K562 (cell line): ENCODE measurements around the gene ELOVL1. TPM values are rescaled to one million over a fixed set of nuclear protein-coding genes. Genes with fewer than 3 reads are reported as not detected.

ENCODE experiments used
- ARID1B ChIP-seq: fragments of 450-650 bp; IDR thresholded peaks from 2 replicates; pipeline ENCODE4 v1.6.1; 2016; ENCODE audit warnings: antibody characterized with exemption, mild to moderate bottlenecking, inconsistent platforms
- CBX3 ChIP-seq, 2 experiments: IDR thresholded peaks; 1 replicate in 1 of 2; 2 replicates in 1 of 2; pipeline ENCODE4 v1.6.1; 2012; ENCODE audit warnings: inconsistent platforms in 2 of 2, low read length in 2 of 2, borderline replicate concordance in 1 of 2, control low read depth in 1 of 2
- EP400 ChIP-seq: fragments of 450-650 bp; IDR thresholded peaks from 2 replicates; pipeline ENCODE4 v1.6.1; 2017; ENCODE audit warnings: antibody characterized with exemption, mild to moderate bottlenecking, moderate library complexity
- EZH2 ChIP-seq: IDR thresholded peaks from 2 replicates; pipeline ENCODE4 v1.6.1; 2012; ENCODE audit warnings: low read depth, mild to moderate bottlenecking, inconsistent platforms, low read length, borderline replicate concordance
- FOXA3 ChIP-seq, 2 experiments: fragments of 450-650 bp in 1 of 2; sonication (generic) in 1 of 2; formaldehyde crosslinking; IDR thresholded peaks in 1 of 2; conservative IDR thresholded peaks in 1 of 2; 2 replicates each; pipeline versions ENCODE4 v1.4.0 to v1.8.0; 2020 to 2022; ENCODE audit warnings: mild to moderate bottlenecking in 2 of 2, missing genetic modification reagents in 1 of 2
- MECOM ChIP-seq: fragments of 250-450 bp; sonication (Bioruptor Pico); IDR thresholded peaks from 2 replicates; pipeline ENCODE4 v1.8.0; 2022; ENCODE audit warnings: inconsistent platforms
- MEIS2 ChIP-seq: fragments of 450-650 bp; IDR thresholded peaks from 2 replicates; pipeline ENCODE4 v1.6.1; 2014; ENCODE audit warnings: mild to moderate bottlenecking; ENCODE audit not compliant: partially characterized antibody
- MTF1 ChIP-seq: fragments of 250-450 bp; sonication (Bioruptor Pico); IDR thresholded peaks from 2 replicates; pipeline ENCODE4 v1.9.0; 2021; ENCODE audit warnings: moderate library complexity, mild to moderate bottlenecking, inconsistent platforms, borderline replicate concordance
- MXI1 ChIP-seq: IDR thresholded peaks from 2 replicates; pipeline ENCODE4 v1.6.1; 2011; ENCODE audit warnings: low read depth, mild to moderate bottlenecking, improper control_type of control experiment, low read length
- PHB ChIP-seq: fragments of 250-450 bp; sonication (Bioruptor Pico); IDR thresholded peaks from 2 replicates; pipeline ENCODE4 v1.5.0; 2021
- RCOR1 ChIP-seq, 2 experiments: IDR thresholded peaks; 2 replicates each; pipeline ENCODE4 v1.6.1; 2012; ENCODE audit warnings: low read depth in 2 of 2, low read length in 2 of 2, borderline replicate concordance in 1 of 2, improper control_type of control experiment in 1 of 2
- ZNF444 ChIP-seq: fragments of 250-450 bp; sonication (Bioruptor Pico); IDR thresholded peaks from 2 replicates; pipeline ENCODE4 v1.4.0; 2020; ENCODE audit warnings: mild to moderate bottlenecking, moderate library complexity
- polyA plus RNA-seq, 8 experiments: library from polyadenylated mRNA; depleted of rRNA in 4 of 8; stranded (reverse) in 5 of 8; unstranded in 3 of 8; fragments of >200 nt; fragmentation: Nextera tagmentation in 2 of 8; fragmentation: Illumina TruSeq in 1 of 8; extraction: Ambion mirVana in 2 of 8; extraction: Trizol in 1 of 8; gene quantifications; 2 replicates each; pipeline versions ENCODE4 v1.2.1 to v1.2.3, GENCODE V29; 2011 to 2014; ENCODE audit warnings: inconsistent platforms in 1 of 8, missing spikeins in 1 of 8
- total RNA-seq, 7 experiments: library from RNA; depleted of rRNA in 6 of 7; stranded (reverse); fragments of >200 nt in 6 of 7; fragmentation: Illumina TruSeq in 2 of 7; extraction: Trizol in 2 of 7; gene quantifications; 2 replicates each; pipeline versions ENCODE4 v1.2.1 to v1.2.3, GENCODE V29; 2011 to 2021; ENCODE audit warnings: low replicate concordance in 1 of 7
- TF ChIP-seq, protein P1 (sequence below): fragments of 250-450 bp; sonication (Bioruptor Pico); IDR thresholded peaks from 2 replicates; pipeline ENCODE4 v1.4.0; 2020
- TF ChIP-seq, protein P2 (sequence below): fragments of 250-450 bp; sonication (Bioruptor Pico); IDR thresholded peaks from 2 replicates; pipeline ENCODE4 v1.4.0; 2020; ENCODE audit warnings: mild to moderate bottlenecking
- TF ChIP-seq, protein P3 (sequence below): fragments of 250-450 bp; sonication (Bioruptor Pico); IDR thresholded peaks from 2 replicates; pipeline ENCODE4 v1.5.1; 2021; ENCODE audit warnings: mild to moderate bottlenecking
- TF ChIP-seq, protein P4 (sequence below): sonication (generic); formaldehyde crosslinking; IDR thresholded peaks from 2 replicates; pipeline ENCODE4 v1.8.1; 2022; ENCODE audit warnings: missing genetic modification reagents

Gene ELOVL1
- total and polyA plus RNA-seq, 9 of the 15 experiments (the other 6 are each of a cell fraction or from before 2014, with no cell fraction given) = 51.0 to 157 (median 70.3) TPM

DNA sequence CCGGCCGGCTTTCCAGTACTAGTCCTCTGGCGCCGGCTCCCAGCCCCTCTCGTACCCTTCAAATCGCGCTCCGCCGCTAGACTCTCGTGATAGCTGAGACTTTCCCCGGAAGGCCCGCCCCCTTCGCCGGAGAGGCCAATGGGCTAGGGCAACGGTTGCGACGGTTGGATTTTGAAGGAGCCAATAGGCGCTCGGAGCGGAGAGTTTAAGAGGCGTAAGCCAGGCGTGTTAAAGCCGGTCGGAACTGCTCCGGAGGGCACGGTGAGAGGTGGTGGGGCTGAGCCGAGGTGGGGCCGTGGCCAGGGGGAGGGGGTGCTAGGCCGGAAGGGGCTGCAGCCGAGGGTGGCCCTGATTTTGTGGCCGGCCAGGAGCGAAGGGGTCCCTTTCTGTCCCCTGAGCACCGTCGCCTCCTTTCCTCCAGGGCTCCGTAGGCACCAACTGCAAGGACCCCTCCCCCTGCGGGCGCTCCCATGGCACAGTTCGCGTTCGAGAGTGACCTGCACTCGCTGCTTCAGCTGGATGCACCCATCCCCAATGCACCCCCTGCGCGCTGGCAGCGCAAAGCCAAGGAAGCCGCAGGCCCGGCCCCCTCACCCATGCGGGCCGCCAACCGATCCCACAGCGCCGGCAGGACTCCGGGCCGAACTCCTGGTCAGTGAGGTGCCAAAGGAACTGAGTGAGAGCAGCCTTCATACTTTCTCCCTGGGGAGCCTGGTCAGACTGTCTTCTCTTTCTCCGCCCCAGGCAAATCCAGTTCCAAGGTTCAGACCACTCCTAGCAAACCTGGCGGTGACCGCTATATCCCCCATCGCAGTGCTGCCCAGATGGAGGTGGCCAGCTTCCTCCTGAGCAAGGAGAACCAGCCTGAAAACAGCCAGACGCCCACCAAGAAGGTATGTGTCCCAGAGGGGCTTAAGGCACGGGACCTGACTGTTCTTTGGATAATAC is 8.8 kb downstream of the ELOVL1 start, which contains the start of gene CDC20 (continued):
- TF ChIP-seq, protein P1, sequence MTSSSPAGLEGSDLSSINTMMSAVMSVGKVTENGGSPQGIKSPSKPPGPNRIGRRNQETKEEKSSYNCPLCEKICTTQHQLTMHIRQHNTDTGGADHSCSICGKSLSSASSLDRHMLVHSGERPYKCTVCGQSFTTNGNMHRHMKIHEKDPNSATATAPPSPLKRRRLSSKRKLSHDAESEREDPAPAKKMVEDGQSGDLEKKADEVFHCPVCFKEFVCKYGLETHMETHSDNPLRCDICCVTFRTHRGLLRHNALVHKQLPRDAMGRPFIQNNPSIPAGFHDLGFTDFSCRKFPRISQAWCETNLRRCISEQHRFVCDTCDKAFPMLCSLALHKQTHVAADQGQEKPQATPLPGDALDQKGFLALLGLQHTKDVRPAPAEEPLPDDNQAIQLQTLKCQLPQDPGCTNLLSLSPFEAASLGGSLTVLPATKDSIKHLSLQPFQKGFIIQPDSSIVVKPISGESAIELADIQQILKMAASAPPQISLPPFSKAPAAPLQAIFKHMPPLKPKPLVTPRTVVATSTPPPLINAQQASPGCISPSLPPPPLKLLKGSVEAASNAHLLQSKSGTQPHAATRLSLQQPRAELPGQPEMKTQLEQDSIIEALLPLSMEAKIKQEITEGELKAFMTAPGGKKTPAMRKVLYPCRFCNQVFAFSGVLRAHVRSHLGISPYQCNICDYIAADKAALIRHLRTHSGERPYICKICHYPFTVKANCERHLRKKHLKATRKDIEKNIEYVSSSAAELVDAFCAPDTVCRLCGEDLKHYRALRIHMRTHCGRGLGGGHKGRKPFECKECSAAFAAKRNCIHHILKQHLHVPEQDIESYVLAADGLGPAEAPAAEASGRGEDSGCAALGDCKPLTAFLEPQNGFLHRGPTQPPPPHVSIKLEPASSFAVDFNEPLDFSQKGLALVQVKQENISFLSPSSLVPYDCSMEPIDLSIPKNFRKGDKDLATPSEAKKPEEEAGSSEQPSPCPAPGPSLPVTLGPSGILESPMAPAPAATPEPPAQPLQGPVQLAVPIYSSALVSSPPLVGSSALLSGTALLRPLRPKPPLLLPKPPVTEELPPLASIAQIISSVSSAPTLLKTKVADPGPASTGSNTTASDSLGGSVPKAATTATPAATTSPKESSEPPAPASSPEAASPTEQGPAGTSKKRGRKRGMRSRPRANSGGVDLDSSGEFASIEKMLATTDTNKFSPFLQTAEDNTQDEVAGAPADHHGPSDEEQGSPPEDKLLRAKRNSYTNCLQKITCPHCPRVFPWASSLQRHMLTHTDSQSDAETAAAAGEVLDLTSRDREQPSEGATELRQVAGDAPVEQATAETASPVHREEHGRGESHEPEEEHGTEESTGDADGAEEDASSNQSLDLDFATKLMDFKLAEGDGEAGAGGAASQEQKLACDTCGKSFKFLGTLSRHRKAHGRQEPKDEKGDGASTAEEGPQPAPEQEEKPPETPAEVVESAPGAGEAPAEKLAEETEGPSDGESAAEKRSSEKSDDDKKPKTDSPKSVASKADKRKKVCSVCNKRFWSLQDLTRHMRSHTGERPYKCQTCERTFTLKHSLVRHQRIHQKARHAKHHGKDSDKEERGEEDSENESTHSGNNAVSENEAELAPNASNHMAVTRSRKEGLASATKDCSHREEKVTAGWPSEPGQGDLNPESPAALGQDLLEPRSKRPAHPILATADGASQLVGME (CRISPR knock-in tag) = peak; percentile 17; the same call in 1 of the 2 replicates
- peak; percentile 84; the same call in 1 of the 2 replicates for TF ChIP-seq MXI1
- no peak; a peak in 1 of 4 replicates for TF ChIP-seq FOXA3 (CRISPR knock-in tag; conservative IDR thresholded peaks at IDR 0.05 in 1 of 2, IDR thresholded peaks at IDR 0.05 in 1 of 2)
- TF ChIP-seq ARID1B = no peak
- TF ChIP-seq CBX3 (IDR thresholded peaks at IDR 0.05; ENCODE audit: borderline replicate concordance in 1 of 2, low read length in 2 of 2) = no peak; a peak in 1 of 3 replicates
- TF ChIP-seq PHB (CRISPR knock-in tag) = peak; percentile 77; the same call in 1 of the 2 replicates
- no peak for TF ChIP-seq MEIS2
- TF ChIP-seq, protein P2, sequence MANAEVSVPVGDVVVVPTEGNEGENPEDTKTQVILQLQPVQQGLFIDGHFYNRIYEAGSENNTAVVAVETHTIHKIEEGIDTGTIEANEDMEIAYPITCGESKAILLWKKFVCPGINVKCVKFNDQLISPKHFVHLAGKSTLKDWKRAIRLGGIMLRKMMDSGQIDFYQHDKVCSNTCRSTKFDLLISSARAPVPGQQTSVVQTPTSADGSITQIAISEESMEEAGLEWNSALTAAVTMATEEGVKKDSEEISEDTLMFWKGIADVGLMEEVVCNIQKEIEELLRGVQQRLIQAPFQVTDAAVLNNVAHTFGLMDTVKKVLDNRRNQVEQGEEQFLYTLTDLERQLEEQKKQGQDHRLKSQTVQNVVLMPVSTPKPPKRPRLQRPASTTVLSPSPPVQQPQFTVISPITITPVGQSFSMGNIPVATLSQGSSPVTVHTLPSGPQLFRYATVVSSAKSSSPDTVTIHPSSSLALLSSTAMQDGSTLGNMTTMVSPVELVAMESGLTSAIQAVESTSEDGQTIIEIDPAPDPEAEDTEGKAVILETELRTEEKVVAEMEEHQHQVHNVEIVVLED (CRISPR knock-in tag) = no peak
- TF ChIP-seq EP400 = peak; percentile 97
- no peak for TF ChIP-seq MECOM (CRISPR knock-in tag)
- no peak for TF ChIP-seq MTF1 (CRISPR knock-in tag)
- TF ChIP-seq, protein P3, sequence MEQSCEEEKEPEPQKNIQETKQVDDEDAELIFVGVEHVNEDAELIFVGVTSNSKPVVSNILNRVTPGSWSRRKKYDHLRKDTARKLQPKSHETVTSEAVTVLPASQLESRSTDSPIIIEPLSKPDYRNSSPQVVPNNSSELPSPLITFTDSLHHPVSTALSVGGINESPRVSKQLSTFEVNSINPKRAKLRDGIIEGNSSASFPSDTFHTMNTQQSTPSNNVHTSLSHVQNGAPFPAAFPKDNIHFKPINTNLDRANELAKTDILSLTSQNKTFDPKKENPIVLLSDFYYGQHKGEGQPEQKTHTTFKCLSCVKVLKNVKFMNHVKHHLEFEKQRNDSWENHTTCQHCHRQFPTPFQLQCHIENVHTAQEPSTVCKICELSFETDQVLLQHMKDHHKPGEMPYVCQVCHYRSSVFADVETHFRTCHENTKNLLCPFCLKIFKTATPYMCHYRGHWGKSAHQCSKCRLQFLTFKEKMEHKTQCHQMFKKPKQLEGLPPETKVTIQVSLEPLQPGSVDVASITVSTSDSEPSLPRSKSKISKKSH (CRISPR knock-in tag) = no peak
- TF ChIP-seq EZH2 = no peak
- no peak for TF ChIP-seq ZNF444
- TF ChIP-seq, protein P4, sequence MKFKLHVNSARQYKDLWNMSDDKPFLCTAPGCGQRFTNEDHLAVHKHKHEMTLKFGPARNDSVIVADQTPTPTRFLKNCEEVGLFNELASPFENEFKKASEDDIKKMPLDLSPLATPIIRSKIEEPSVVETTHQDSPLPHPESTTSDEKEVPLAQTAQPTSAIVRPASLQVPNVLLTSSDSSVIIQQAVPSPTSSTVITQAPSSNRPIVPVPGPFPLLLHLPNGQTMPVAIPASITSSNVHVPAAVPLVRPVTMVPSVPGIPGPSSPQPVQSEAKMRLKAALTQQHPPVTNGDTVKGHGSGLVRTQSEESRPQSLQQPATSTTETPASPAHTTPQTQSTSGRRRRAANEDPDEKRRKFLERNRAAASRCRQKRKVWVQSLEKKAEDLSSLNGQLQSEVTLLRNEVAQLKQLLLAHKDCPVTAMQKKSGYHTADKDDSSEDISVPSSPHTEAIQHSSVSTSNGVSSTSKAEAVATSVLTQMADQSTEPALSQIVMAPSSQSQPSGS = no peak
- TF ChIP-seq RCOR1 (IDR thresholded peaks at IDR 0.05; ENCODE audit: borderline replicate concordance in 1 of 2, low read depth in 2 of 2, low read length in 2 of 2) = no peak
